Activated naive CD4-positive, alpha-beta T cell treated with anti-CD3 and anti-CD28 coated beads, Interleukin-2, amount 10 ng/mL, durations not matched to agents 7 days and 5 days (primary cell): ENCODE data around the gene ATF7IP2.
"Not testable (repeated sequence)": the region's sequence is repeated elsewhere in the genome, so short reads cannot be mapped to it uniquely, and the experiment has no call there.

ENCODE experiments used
- CTCF ChIA-PET: fragments of 350-600 bp; sonication (Branson Sonifier 250); formaldehyde crosslinking; loops from one replicate; lab custom pipeline; 2021; ENCODE audit warnings: antibody characterized with exemption; lab: Charles Lee
- DNase-seq: peaks from one replicate; pipeline ENCODE4 v3.0.0-alpha.2; 2020
- H3K27ac Mint-ChIP-seq: one replicate; pipeline ENCODE4 v1.8.0; 2021; ENCODE audit warnings: mild to moderate bottlenecking, moderate library complexity, mixed read lengths
- H3K27me3 Mint-ChIP-seq: one replicate; pipeline ENCODE4 v1.8.0; 2021; ENCODE audit warnings: mild to moderate bottlenecking, mixed read lengths
- H3K36me3 Mint-ChIP-seq: one replicate; pipeline ENCODE4 v1.8.0; 2021; ENCODE audit warnings: mixed read lengths
- H3K4me1 Mint-ChIP-seq: one replicate; pipeline ENCODE4 v1.8.0; 2021; ENCODE audit warnings: mixed read lengths
- H3K4me3 Mint-ChIP-seq: one replicate; pipeline ENCODE4 v1.8.0; 2021; ENCODE audit warnings: mild to moderate bottlenecking, moderate library complexity, mixed read lengths
- H3K9me3 Mint-ChIP-seq: one replicate; pipeline ENCODE4 v1.8.0; 2021; ENCODE audit warnings: mixed read lengths

ATF7IP2 gene

GRCh38 chr16:10452208-10453158 lies 66.6 kb downstream of the ATF7IP2 start:
- peaks cover 33% of the 10 kb centered on the region for H3K9me3 Mint-ChIP-seq
- not testable (repeated sequence) for H3K27me3 Mint-ChIP-seq

GRCh38 chr16:10453159-10453510 lies 67.3 kb downstream of the ATF7IP2 start:
- CTCF ChIA-PET, result interaction anchor here (0.7 kb wide), 1 partner anchor 136 kb away, joined by 4 read pairs; no protein-coding TSS in a partner anchor
- Mint-ChIP-seq H3K4me1 (peaks cover 17% of the 10 kb centered on the region), H3K27me3 (no peaks in the 10 kb centered on the region)

More at GRCh38 chr16:10452208-10453158, 66.6 kb downstream of the ATF7IP2 start:
- Mint-ChIP-seq H3K36me3 (peaks cover 66% of the 10 kb centered on the region), H3K4me1 (peaks cover 17% of the 10 kb centered on the region)
- H3K27ac Mint-ChIP-seq, DNase-seq, CTCF ChIA-PET, H3K4me3 Mint-ChIP-seq: not testable (repeated sequence)

GRCh38 chr16:10465821-10466220 lies 80.0 kb downstream of the ATF7IP2 start:
- Mint-ChIP-seq H3K9me3 (no peaks in the 10 kb centered on the region), H3K27ac (no peak overlapping the region), H3K4me1 (no peaks in the 10 kb centered on the region), H3K36me3 (peaks cover 28% of the 10 kb centered on the region), H3K27me3 (no peaks in the 10 kb centered on the region), H3K4me3 (no peak overlapping the region)
- DNase-seq, result no peak
- CTCF ChIA-PET, result no interaction called here

More at GRCh38 chr16:10453159-10453510, 67.3 kb downstream of the ATF7IP2 start:
- H3K4me3 Mint-ChIP-seq, result no peak overlapping the region
- DNase-seq, result no peak
- H3K27ac Mint-ChIP-seq, result peak overlapping the region; percentile 28
- H3K9me3 Mint-ChIP-seq, result peaks cover 27% of the 10 kb centered on the region
- H3K36me3 Mint-ChIP-seq, result peaks cover 65% of the 10 kb centered on the region

- no peak overlapping the region for H3K4me3 Mint-ChIP-seq
- H3K36me3 Mint-ChIP-seq, result peaks cover 26% of the 10 kb centered on the region
- DNase-seq, result no peak
- no peaks in the 10 kb centered on the region for H3K4me1 Mint-ChIP-seq
- CTCF ChIA-PET, result no interaction called here
- H3K9me3 Mint-ChIP-seq, result no peaks in the 10 kb centered on the region
- H3K27ac Mint-ChIP-seq, result no peak overlapping the region
- H3K27me3 Mint-ChIP-seq, result no peaks in the 10 kb centered on the region
These were observed 80.5 kb downstream of the ATF7IP2 start for GRCh38 chr16:10466313-10466712.

GRCh38 chr16:10466861-10467260 lies 81.0 kb downstream of the ATF7IP2 start:
- DNase-seq, result no peak
- H3K4me1 Mint-ChIP-seq, result no peaks in the 10 kb centered on the region
- H3K9me3 Mint-ChIP-seq, result no peaks in the 10 kb centered on the region
- H3K36me3 Mint-ChIP-seq, result peaks cover 26% of the 10 kb centered on the region
- no peak overlapping the region for H3K27ac Mint-ChIP-seq
- CTCF ChIA-PET, result interaction anchor here (0.6 kb wide), 2 partner anchors 20 to 253 kb away, joined by 3 to 5 read pairs; no protein-coding TSS in a partner anchor
- H3K27me3 Mint-ChIP-seq, result no peaks in the 10 kb centered on the region
- H3K4me3 Mint-ChIP-seq, result no peak overlapping the region

- DNase-seq, H3K27ac Mint-ChIP-seq, CTCF ChIA-PET, H3K4me3 Mint-ChIP-seq, H3K27me3 Mint-ChIP-seq, H3K4me1 Mint-ChIP-seq: not testable (repeated sequence)
- Mint-ChIP-seq H3K36me3 (peaks cover 34% of the 10 kb centered on the region), H3K9me3 (peaks cover 20% of the 10 kb centered on the region)
These were observed 90.8 kb downstream of the ATF7IP2 start for GRCh38 chr16:10476636-10477035.

- no peak overlapping the region for H3K27ac Mint-ChIP-seq
- no peaks in the 10 kb centered on the region for H3K27me3 Mint-ChIP-seq
- H3K9me3 Mint-ChIP-seq, result peaks cover 19% of the 10 kb centered on the region
- no peak overlapping the region for H3K4me3 Mint-ChIP-seq
- no peaks in the 10 kb centered on the region for H3K4me1 Mint-ChIP-seq
- CTCF ChIA-PET, result no interaction called here
- peaks cover 41% of the 10 kb centered on the region for H3K36me3 Mint-ChIP-seq
- DNase-seq, result no peak
These were observed 94.3 kb downstream of the ATF7IP2 start for GRCh38 chr16:10480151-10480550.

GRCh38 chr16:10485159-10485558 lies 99.3 kb downstream of the ATF7IP2 start:
- Mint-ChIP-seq H3K27me3 (no peaks in the 10 kb centered on the region), H3K36me3 (peaks cover 30% of the 10 kb centered on the region), H3K9me3 (peaks cover 18% of the 10 kb centered on the region), H3K4me3 (no peak overlapping the region), H3K27ac (no peak overlapping the region), H3K4me1 (no peaks in the 10 kb centered on the region)
- CTCF ChIA-PET, result no interaction called here
- no peak for DNase-seq

- H3K27ac Mint-ChIP-seq, result no peak overlapping the region
- H3K4me1 Mint-ChIP-seq, result no peaks in the 10 kb centered on the region
- DNase-seq, result no peak
- no peaks in the 10 kb centered on the region for H3K27me3 Mint-ChIP-seq
- H3K9me3 Mint-ChIP-seq, result peaks cover 18% of the 10 kb centered on the region
- CTCF ChIA-PET, result no interaction called here
- H3K36me3 Mint-ChIP-seq, result peaks cover 26% of the 10 kb centered on the region
- H3K4me3 Mint-ChIP-seq, result no peak overlapping the region
These were observed 100.0 kb downstream of the ATF7IP2 start for GRCh38 chr16:10485698-10486382.

- Mint-ChIP-seq H3K27ac (no peak overlapping the region), H3K9me3 (peaks cover 18% of the 10 kb centered on the region), H3K4me1 (no peaks in the 10 kb centered on the region), H3K27me3 (peaks cover 3% of the 10 kb centered on the region), H3K36me3 (peaks cover 3% of the 10 kb centered on the region), H3K4me3 (no peak overlapping the region)
- no peak for DNase-seq
- CTCF ChIA-PET, result interaction anchor here (1.1 kb wide), 1 partner anchor 25 kb away, joined by 3 read pairs; no protein-coding TSS in a partner anchor
These were observed 104.3 kb downstream of the ATF7IP2 start for GRCh38 chr16:10490141-10490540.

- H3K9me3 Mint-ChIP-seq, result peaks cover 14% of the 10 kb centered on the region
- H3K4me3 Mint-ChIP-seq, result no peak overlapping the region
- no peaks in the 10 kb centered on the region for H3K36me3 Mint-ChIP-seq
- CTCF ChIA-PET, result interaction anchor here (1.7 kb wide), 1 partner anchor 22 kb away, joined by 4 read pairs; no protein-coding TSS in a partner anchor
- no peak overlapping the region for H3K27ac Mint-ChIP-seq
- peaks cover 3% of the 10 kb centered on the region for H3K27me3 Mint-ChIP-seq
- no peak for DNase-seq
- H3K4me1 Mint-ChIP-seq, result no peaks in the 10 kb centered on the region
These were observed 107.4 kb downstream of the ATF7IP2 start for GRCh38 chr16:10493276-10493675.

- no peaks in the 10 kb centered on the region for H3K36me3 Mint-ChIP-seq
- no peaks in the 10 kb centered on the region for H3K4me1 Mint-ChIP-seq
- H3K4me3 Mint-ChIP-seq, result no peak overlapping the region
- CTCF ChIA-PET, result interaction anchor here (0.5 kb wide), 1 partner anchor 10 kb away, joined by 4 read pairs; no protein-coding TSS in a partner anchor
- H3K9me3 Mint-ChIP-seq, result peaks cover 14% of the 10 kb centered on the region
- no peak overlapping the region for H3K27ac Mint-ChIP-seq
- H3K27me3 Mint-ChIP-seq, result peaks cover 3% of the 10 kb centered on the region
- DNase-seq, result no peak
These were observed 108.6 kb downstream of the ATF7IP2 start for GRCh38 chr16:10494343-10495030.

GRCh38 chr16:10495031-10495345 lies 109.1 kb downstream of the ATF7IP2 start:
- Mint-ChIP-seq H3K9me3 (peaks cover 14% of the 10 kb centered on the region), H3K27me3 (peaks cover 3% of the 10 kb centered on the region), H3K36me3 (no peaks in the 10 kb centered on the region), H3K4me3 (no peak overlapping the region), H3K27ac (no peak overlapping the region), H3K4me1 (no peaks in the 10 kb centered on the region)
- CTCF ChIA-PET, result interaction anchor here (0.5 kb wide), 1 partner anchor 9 kb away, joined by 4 read pairs; no protein-coding TSS in a partner anchor
- DNase-seq, result no peak
